H1 (cell line): ENCODE measurements around the gene CCL24. TPM values are rescaled to one million over a fixed set of nuclear protein-coding genes. Genes with fewer than 3 reads are reported as not detected.

Experiments used
- NANOG ChIP-seq: IDR thresholded peaks from 2 replicates; pipeline ENCODE4 v1.6.1; 2011; ENCODE audit warnings: low read length, low read depth, mild to moderate bottlenecking, inconsistent platforms; ENCODE audit not compliant: insufficient read depth, poor library complexity, severe bottlenecking
- SIRT6 ChIP-seq: IDR thresholded peaks from one replicate; pipeline ENCODE4 v1.7.1; 2012; ENCODE audit warnings: low read length, inconsistent platforms
- polyA plus RNA-seq, 7 experiments: library from polyadenylated mRNA; depleted of rRNA in 3 of 7; stranded (reverse) in 5 of 7; unstranded in 2 of 7; fragments of >200 nt in 5 of 7; fragments of 200-250 nt in 2 of 7; gene quantifications; 1 replicate in 5 of 7; 2 replicates in 1 of 7; 4 replicates in 1 of 7; pipeline versions ENCODE4 v1.2.1 to v1.2.3, GENCODE V29; 2011 to 2013; ENCODE audit warnings: missing spikeins in 2 of 7, mixed read lengths in 2 of 7
- total RNA-seq: library from RNA; stranded (reverse); fragmentation: NEBNext Ultra II Directional; extraction: Animal tissue kit (Norgen Biotek cat#: 25700); gene quantifications from 2 replicates; pipeline ENCODE4 v1.2.1, GENCODE V29; 2021

CCL24 gene
- total and polyA plus RNA-seq, 2 of the 8 experiments (the other 6 are each of a cell fraction or from before 2014, with no cell fraction given) = not detected

DNA sequence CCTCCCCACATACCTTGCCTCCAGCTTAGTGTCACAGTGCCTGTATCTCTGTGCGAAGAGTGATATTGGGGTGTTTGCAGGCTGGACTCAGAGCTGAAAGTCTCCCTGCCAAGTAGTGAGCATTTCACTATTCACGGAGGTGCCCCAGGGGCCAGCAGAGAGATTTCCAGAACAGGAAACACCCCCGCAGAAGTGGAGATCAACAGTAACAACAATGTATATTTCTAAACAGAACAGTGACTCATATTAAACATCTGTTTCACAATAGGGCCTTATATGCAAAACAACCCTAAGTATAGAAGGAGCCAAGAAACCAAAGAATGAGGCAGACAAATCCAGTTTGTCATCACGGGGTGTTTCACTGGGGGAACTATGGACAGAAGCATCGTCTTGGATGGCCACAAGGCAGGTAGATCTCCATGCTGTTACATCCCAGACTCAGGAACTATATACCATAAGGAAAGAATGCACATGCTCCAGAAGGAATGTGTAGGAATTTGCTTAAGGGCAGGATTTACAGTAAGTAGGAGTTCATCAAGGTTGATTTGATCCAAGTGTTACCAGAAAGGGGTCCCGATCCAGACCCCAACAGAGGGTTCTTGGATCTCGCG is 29.3 kb upstream of the CCL24 start (continued):
- TF ChIP-seq NANOG = no peak
- TF ChIP-seq SIRT6 = no peak
